A172 (cell line): ENCODE measurements around the gene ACTG1. TPM values are rescaled to one million over a fixed set of nuclear protein-coding genes. Genes with fewer than 3 reads are reported as not detected.
"Not testable (repeated sequence)": the region's sequence is repeated elsewhere in the genome, so short reads cannot be mapped to it uniquely, and the experiment has no call there.

ENCODE experiments used
- DNase-seq: peaks from one replicate; pipeline ENCODE4 v3.0.0-alpha.2; 2015; ENCODE audit warnings: low spot score
- total RNA-seq: library from RNA; depleted of rRNA; stranded (reverse); fragments of >200 nt; shearing (Covaris generic); gene quantifications from 2 replicates; pipeline ENCODE4 v1.2.3, GENCODE V29; 2014

The ACTG1 gene
- total RNA-seq, 1 experiment from 2014 or later = 5,134 TPM

- no peak for DNase-seq
These were observed 20.9 kb upstream of the ACTG1 start for GRCh38 chr17:81533339-81534141.

GRCh38 chr17:81532490-81533287 lies 20.1 kb upstream of the ACTG1 start:
- DNase-seq = no peak

- not testable (repeated sequence) for DNase-seq
These were observed 19.4 kb upstream of the ACTG1 start for GRCh38 chr17:81531998-81532404.

GRCh38 chr17:81531013-81531412 lies 18.4 kb upstream of the ACTG1 start:
- DNase-seq = not testable (repeated sequence)

- no peak for DNase-seq
These were observed 16.8 kb upstream of the ACTG1 start for GRCh38 chr17:81529437-81529803.

GRCh38 chr17:81528651-81529436 lies 16.2 kb upstream of the ACTG1 start:
- no peak for DNase-seq

- DNase-seq = no peak
These were observed 15.7 kb upstream of the ACTG1 start for GRCh38 chr17:81528384-81528650.

- no peak for DNase-seq
These were observed 15.2 kb upstream of the ACTG1 start, which contains the start of gene FSCN2 for GRCh38 chr17:81527591-81528383. Gene FSCN2, plus strand, starts transcription at chr17:81528377. Its CDS starts 155 bp downstream, at chr17:81528532.

GRCh38 chr17:81526662-81527571 lies 14.3 kb upstream of the ACTG1 start:
- DNase-seq = no peak

- DNase-seq = no peak
These were observed 12.2 kb upstream of the ACTG1 start for GRCh38 chr17:81524865-81525159.

- no peak for DNase-seq
These were observed 11.7 kb upstream of the ACTG1 start for GRCh38 chr17:81524039-81524864.

- DNase-seq = peak; percentile 75
These were observed 10.9 kb upstream of the ACTG1 start for GRCh38 chr17:81523402-81524038.

- no peak for DNase-seq
These were observed 10.1 kb upstream of the ACTG1 start for GRCh38 chr17:81522491-81523401.

- no peak for DNase-seq
These were observed 7.7 kb upstream of the ACTG1 start for GRCh38 chr17:81520021-81520901.

GRCh38 chr17:81519284-81520020 lies 6.9 kb upstream of the ACTG1 start:
- no peak for DNase-seq

GRCh38 chr17:81518785-81519283 lies 6.2 kb upstream of the ACTG1 start:
- DNase-seq = no peak
